ENCODE measurements around the gene MED13L.

Gene MED13L
- total RNA-seq: 113 to 241 reads per million in 2 experiments

- peak; percentile 83 for DNase-seq (ENCODE audit: low read depth)
These were observed at the start of gene MED13L for GRCh38 chr12:116277467-116278278. MED13L (minus strand) TSS chr12:116277693; CDS start chr12:116277131, 562 bp downstream.

GRCh38 chr12:116325336-116325664, 47.8 kb upstream of the MED13L start:
- DNase-seq (ENCODE audit: low read depth): no peak

- DNase-seq (ENCODE audit: low read depth): no peak
These were observed 47.3 kb upstream of the MED13L start for GRCh38 chr12:116324654-116325335.

- no peak for DNase-seq (ENCODE audit: low read depth)
These were observed 46.2 kb upstream of the MED13L start for GRCh38 chr12:116323406-116324386.

DNA sequence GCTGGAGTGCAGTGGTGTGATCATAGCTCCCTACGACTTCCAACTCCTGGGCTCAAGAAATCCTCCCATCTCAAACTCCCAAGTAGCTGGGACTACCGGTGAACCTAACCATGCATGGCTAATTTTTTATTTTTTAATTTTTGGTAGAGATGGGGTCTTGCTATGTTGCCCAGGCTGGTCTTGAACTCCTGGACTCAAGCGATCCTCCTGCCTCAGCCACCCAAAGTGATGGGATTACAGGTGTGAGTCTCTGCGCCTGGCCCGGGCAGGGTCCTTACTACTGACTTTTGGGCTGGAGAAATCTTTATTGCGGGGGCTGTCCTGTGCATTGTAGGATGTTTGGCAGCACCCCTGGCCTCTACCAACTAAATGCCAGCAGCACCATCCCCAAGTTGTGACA, 44.4 kb upstream of the MED13L start:
- no peak for DNase-seq (ENCODE audit: low read depth)

DNA sequence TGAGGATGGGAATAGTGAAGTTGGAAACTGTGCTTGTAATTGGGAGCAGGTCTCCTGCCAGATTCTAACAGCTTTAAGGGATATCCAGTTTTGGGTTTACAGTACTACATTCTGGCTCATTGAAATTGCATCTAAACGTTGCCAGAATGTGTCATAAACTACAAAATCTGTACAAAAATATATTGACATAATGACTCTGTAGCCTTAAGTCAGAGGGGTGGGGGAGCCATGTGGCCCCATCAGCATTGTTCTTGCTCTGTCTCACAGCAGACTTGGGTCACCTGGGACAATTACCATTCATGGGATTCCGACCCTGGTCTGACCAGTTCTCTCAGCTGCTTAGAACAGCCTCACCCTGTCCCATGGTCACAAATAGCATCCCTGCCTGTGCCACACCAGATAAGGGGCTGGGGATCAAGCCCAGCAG, 43.3 kb upstream of the MED13L start:
- DNase-seq (ENCODE audit: low read depth): no peak

DNA sequence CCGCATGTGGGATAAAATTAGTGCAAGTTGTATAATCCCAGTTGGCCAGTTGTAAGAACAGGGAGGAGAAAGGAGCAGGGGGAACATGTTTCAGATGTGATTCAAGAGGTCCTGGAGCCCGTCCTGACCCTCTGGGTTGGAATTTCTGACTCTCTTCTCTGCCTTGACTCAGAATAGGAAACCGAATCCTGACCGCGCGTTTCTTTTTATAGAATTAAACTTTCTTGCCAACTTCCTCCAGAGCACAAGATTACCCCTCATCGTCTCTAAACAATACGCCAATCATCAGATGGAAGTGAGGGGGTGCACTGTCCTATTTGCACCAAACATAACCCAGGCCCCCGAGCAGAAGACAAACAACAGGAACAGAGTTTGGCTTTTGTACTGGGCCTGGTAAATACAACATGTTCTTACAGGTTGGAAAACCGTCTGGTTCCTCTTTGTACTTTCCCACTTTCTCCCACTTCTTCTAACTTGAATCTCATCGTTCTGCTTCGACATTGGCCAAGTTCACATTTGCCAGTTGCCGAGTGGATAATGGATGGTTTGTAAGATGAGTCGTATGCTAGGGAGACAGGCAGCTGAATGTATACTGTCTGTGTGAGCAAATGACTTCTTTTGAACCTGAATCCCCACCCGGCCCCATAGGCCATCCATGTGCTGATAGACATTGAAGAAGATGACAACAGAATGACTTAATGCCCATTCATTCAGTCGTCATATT, 42.6 kb upstream of the MED13L start:
- DNase-seq (ENCODE audit: low read depth): no peak

GRCh38 chr12:116319233-116319897, 41.9 kb upstream of the MED13L start:
- no peak for DNase-seq (ENCODE audit: low read depth)

DNA sequence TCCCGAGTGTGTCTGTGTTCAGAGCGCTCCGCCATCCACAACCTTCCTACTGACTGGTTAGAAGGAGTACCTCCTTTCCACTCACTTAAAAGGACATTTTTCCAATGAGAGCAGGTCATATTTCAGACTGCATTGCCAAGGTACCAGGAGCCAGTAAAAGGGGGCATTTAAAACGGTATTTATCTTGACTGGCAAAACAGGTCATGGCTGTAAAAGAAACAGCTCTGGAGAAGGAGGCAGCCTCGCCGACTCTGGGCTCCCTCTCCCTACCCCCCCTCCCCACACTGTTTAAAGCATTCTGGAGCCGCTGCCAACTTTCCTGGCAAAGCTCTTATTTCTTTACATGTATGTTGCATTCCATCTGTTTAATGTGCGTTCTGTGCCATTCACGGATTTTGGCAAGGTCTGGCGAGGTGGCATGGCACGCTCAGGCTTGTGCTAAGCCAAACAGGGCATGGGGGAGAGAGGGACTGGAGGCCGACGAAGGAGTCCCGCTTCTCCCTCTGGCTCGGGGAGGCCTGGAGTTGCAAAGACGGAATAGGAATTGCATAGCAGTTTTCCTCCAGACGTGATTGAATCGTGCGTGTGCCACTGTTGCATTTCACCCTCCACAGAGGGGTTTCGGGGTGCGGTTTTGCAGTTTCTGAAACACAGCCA, 41.2 kb upstream of the MED13L start:
- no peak for DNase-seq (ENCODE audit: low read depth)

GRCh38 chr12:116317986-116318575, 40.6 kb upstream of the MED13L start:
- DNase-seq (ENCODE audit: low read depth): no peak

- no peak for DNase-seq (ENCODE audit: low read depth)
These were observed 39.6 kb upstream of the MED13L start for GRCh38 chr12:116317139-116317538.

DNA sequence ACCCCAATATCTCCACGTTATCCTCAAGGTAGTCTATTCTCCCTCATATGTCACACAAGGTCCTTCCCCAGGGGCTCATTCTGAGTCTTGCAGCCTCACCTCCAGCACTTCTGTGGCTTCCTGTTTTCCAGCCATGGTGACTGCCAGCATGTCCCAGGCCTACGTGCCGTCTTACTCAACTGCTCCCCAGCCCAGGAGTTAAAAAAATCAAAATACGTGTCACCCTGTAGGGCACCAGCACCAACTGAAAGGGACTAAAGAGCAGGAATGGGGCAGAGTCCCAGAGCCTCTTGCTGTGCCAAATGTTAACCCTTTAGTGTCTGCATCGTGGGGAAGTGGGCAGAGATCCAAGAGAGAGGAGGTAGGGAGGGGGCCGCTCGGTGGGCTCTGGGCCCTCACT, 37.0 kb upstream of the MED13L start:
- DNase-seq (ENCODE audit: low read depth): no peak

- no peak for DNase-seq (ENCODE audit: low read depth)
These were observed 35.9 kb upstream of the MED13L start for GRCh38 chr12:116313194-116313927.

- no peak for DNase-seq (ENCODE audit: low read depth)
These were observed 32.6 kb upstream of the MED13L start for GRCh38 chr12:116310082-116310481.

DNA sequence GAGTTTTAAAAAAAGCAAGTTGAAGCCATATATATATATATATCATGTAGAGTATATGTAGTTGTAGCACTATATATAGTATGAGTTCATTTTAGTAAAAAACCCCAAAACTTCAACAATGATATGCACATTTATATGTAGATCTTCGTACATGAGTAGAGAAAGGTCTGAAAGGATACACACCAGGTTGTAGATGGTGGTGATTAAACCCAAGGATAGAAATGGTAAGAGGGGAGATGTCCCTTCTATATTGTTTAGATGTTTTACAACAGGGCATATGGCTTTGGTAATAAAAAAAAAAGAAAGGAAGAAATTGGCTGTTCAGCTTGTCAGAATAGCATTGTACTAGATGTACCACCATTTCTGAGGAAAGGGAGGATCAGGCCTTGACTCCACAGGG, 31.9 kb upstream of the MED13L start:
- no peak for DNase-seq (ENCODE audit: low read depth)

GRCh38 chr12:116308647-116309046, 31.2 kb upstream of the MED13L start:
- DNase-seq (ENCODE audit: low read depth): no peak

GRCh38 chr12:116306968-116307367, 29.5 kb upstream of the MED13L start:
- DNase-seq (ENCODE audit: low read depth): no peak

GRCh38 chr12:116306506-116306905, 29.0 kb upstream of the MED13L start:
- DNase-seq (ENCODE audit: low read depth): no peak

GRCh38 chr12:116304621-116305020, 27.1 kb upstream of the MED13L start:
- no peak for DNase-seq (ENCODE audit: low read depth)

Measured in T follicular helper cell (primary cell).